ENCODE data around the gene CBLB. TPM values are rescaled to one million over a fixed set of nuclear protein-coding genes. Genes with fewer than 3 reads are reported as not detected.

The CBLB gene
- polyA plus RNA-seq, 2 donors = 3.8 to 4.8 TPM

- no peak overlapping the region for H3K27ac ChIP-seq (ENCODE audit: low read depth in 2 of 2, low read length in 1 of 2)
- WGBS, 2 donors = 67 to 76% methylated on average over 5 of the region's 5 CpGs
- no peak overlapping the region for H3K4me3 ChIP-seq (ENCODE audit: low read depth in 1 of 2, low read length in 2 of 2)
- no peaks in the 10 kb centered on the region for H3K9me3 ChIP-seq (ENCODE audit: control insufficient read depth in 2 of 2, insufficient read depth in 1 of 2, low read depth in 1 of 2, low read length in 1 of 2)
- H3K36me3 ChIP-seq (ENCODE audit: control insufficient read depth in 2 of 2, insufficient read depth in 2 of 2, low read length in 1 of 2) = no peaks in the 10 kb centered on the region
- no peaks in the 10 kb centered on the region for H3K4me1 ChIP-seq (ENCODE audit: control insufficient read depth in 2 of 2, insufficient read depth in 2 of 2, low read length in 1 of 2)
- no peaks in the 10 kb centered on the region for H3K27me3 ChIP-seq (ENCODE audit: control insufficient read depth in 1 of 2, insufficient read depth in 2 of 2, low read length in 2 of 2)
These were observed 36.0 kb upstream of the CBLB start for GRCh38 chr3:105904678-105905284.

GRCh38 chr3:105904251-105904650 is 35.4 kb upstream of the CBLB start:
- Histone ChIP-seq H3K9me3 (ENCODE audit: control insufficient read depth in 2 of 2, insufficient read depth in 1 of 2, low read depth in 1 of 2, low read length in 1 of 2) (no peaks in the 10 kb centered on the region), H3K27ac (ENCODE audit: low read depth in 2 of 2, low read length in 1 of 2) (no peak overlapping the region), H3K36me3 (ENCODE audit: control insufficient read depth in 2 of 2, insufficient read depth in 2 of 2, low read length in 1 of 2) (no peaks in the 10 kb centered on the region), H3K4me1 (ENCODE audit: control insufficient read depth in 2 of 2, insufficient read depth in 2 of 2, low read length in 1 of 2) (no peaks in the 10 kb centered on the region), H3K4me3 (ENCODE audit: low read depth in 1 of 2, low read length in 2 of 2) (no peak overlapping the region), H3K27me3 (ENCODE audit: control insufficient read depth in 1 of 2, insufficient read depth in 2 of 2, low read length in 2 of 2) (no peaks in the 10 kb centered on the region)
- WGBS, 2 donors = 97 to 98% methylated on average over 1 of the region's 1 CpG

- Histone ChIP-seq H3K4me1 (ENCODE audit: control insufficient read depth in 2 of 2, insufficient read depth in 2 of 2, low read length in 1 of 2) (no peaks in the 10 kb centered on the region), H3K9me3 (ENCODE audit: control insufficient read depth in 2 of 2, insufficient read depth in 1 of 2, low read depth in 1 of 2, low read length in 1 of 2) (no peaks in the 10 kb centered on the region), H3K4me3 (ENCODE audit: low read depth in 1 of 2, low read length in 2 of 2) (no peak overlapping the region), H3K27ac (ENCODE audit: low read depth in 2 of 2, low read length in 1 of 2) (no peak overlapping the region), H3K36me3 (ENCODE audit: control insufficient read depth in 2 of 2, insufficient read depth in 2 of 2, low read length in 1 of 2) (no peaks in the 10 kb centered on the region), H3K27me3 (ENCODE audit: control insufficient read depth in 1 of 2, insufficient read depth in 2 of 2, low read length in 2 of 2) (no peaks in the 10 kb centered on the region)
- 78 to 79% methylated on average over 2 of the region's 2 CpGs for WGBS, 2 donors
These were observed 30.7 kb upstream of the CBLB start for GRCh38 chr3:105899516-105899915.

GRCh38 chr3:105891101-105891500 is 22.3 kb upstream of the CBLB start:
- H3K4me3 ChIP-seq (ENCODE audit: low read depth in 1 of 2, low read length in 2 of 2) = no peak overlapping the region
- no peaks in the 10 kb centered on the region for H3K27me3 ChIP-seq (ENCODE audit: control insufficient read depth in 1 of 2, insufficient read depth in 2 of 2, low read length in 2 of 2)
- no peaks in the 10 kb centered on the region for H3K9me3 ChIP-seq (ENCODE audit: control insufficient read depth in 2 of 2, insufficient read depth in 1 of 2, low read depth in 1 of 2, low read length in 1 of 2)
- H3K36me3 ChIP-seq (ENCODE audit: control insufficient read depth in 2 of 2, insufficient read depth in 2 of 2, low read length in 1 of 2) = no peaks in the 10 kb centered on the region
- no peak overlapping the region for H3K27ac ChIP-seq (ENCODE audit: low read depth in 2 of 2, low read length in 1 of 2)
- no peaks in the 10 kb centered on the region for H3K4me1 ChIP-seq (ENCODE audit: control insufficient read depth in 2 of 2, insufficient read depth in 2 of 2, low read length in 1 of 2)
- 82 to 88% methylated on average over 1 of the region's 1 CpG for WGBS, 2 donors

- H3K27me3 ChIP-seq (ENCODE audit: control insufficient read depth in 1 of 2, insufficient read depth in 2 of 2, low read length in 2 of 2) = no peaks in the 10 kb centered on the region
- 91 to 94% methylated on average over 4 of the region's 4 CpGs for WGBS, 2 donors
- no peak overlapping the region for H3K27ac ChIP-seq (ENCODE audit: low read depth in 2 of 2, low read length in 1 of 2)
- H3K9me3 ChIP-seq (ENCODE audit: control insufficient read depth in 2 of 2, insufficient read depth in 1 of 2, low read depth in 1 of 2, low read length in 1 of 2) = no peaks in the 10 kb centered on the region
- no peak overlapping the region for H3K4me3 ChIP-seq (ENCODE audit: low read depth in 1 of 2, low read length in 2 of 2)
- no peaks in the 10 kb centered on the region for H3K36me3 ChIP-seq (ENCODE audit: control insufficient read depth in 2 of 2, insufficient read depth in 2 of 2, low read length in 1 of 2)
- no peaks in the 10 kb centered on the region for H3K4me1 ChIP-seq (ENCODE audit: control insufficient read depth in 2 of 2, insufficient read depth in 2 of 2, low read length in 1 of 2)
These were observed 20.1 kb upstream of the CBLB start for GRCh38 chr3:105888621-105889579.

- H3K4me1 ChIP-seq (ENCODE audit: control insufficient read depth in 2 of 2, insufficient read depth in 2 of 2, low read length in 1 of 2) = no peaks in the 10 kb centered on the region
- H3K9me3 ChIP-seq (ENCODE audit: control insufficient read depth in 2 of 2, insufficient read depth in 1 of 2, low read depth in 1 of 2, low read length in 1 of 2) = no peaks in the 10 kb centered on the region
- H3K27ac ChIP-seq (ENCODE audit: low read depth in 2 of 2, low read length in 1 of 2) = no peak overlapping the region
- no peak overlapping the region for H3K4me3 ChIP-seq (ENCODE audit: low read depth in 1 of 2, low read length in 2 of 2)
- 70 to 77% methylated on average over 2 of the region's 2 CpGs for WGBS, 2 donors
- no peaks in the 10 kb centered on the region for H3K27me3 ChIP-seq (ENCODE audit: control insufficient read depth in 1 of 2, insufficient read depth in 2 of 2, low read length in 2 of 2)
- H3K36me3 ChIP-seq (ENCODE audit: control insufficient read depth in 2 of 2, insufficient read depth in 2 of 2, low read length in 1 of 2) = no peaks in the 10 kb centered on the region
These were observed 16.4 kb upstream of the CBLB start for GRCh38 chr3:105885256-105885655.

GRCh38 chr3:105883798-105884377 is 15.1 kb upstream of the CBLB start:
- Histone ChIP-seq H3K27ac (ENCODE audit: low read depth in 2 of 2, low read length in 1 of 2) (no peak overlapping the region), H3K9me3 (ENCODE audit: control insufficient read depth in 2 of 2, insufficient read depth in 1 of 2, low read depth in 1 of 2, low read length in 1 of 2) (no peaks in the 10 kb centered on the region), H3K4me3 (ENCODE audit: low read depth in 1 of 2, low read length in 2 of 2) (no peak overlapping the region), H3K36me3 (ENCODE audit: control insufficient read depth in 2 of 2, insufficient read depth in 2 of 2, low read length in 1 of 2) (no peaks in the 10 kb centered on the region), H3K4me1 (ENCODE audit: control insufficient read depth in 2 of 2, insufficient read depth in 2 of 2, low read length in 1 of 2) (no peaks in the 10 kb centered on the region), H3K27me3 (ENCODE audit: control insufficient read depth in 1 of 2, insufficient read depth in 2 of 2, low read length in 2 of 2) (no peaks in the 10 kb centered on the region)
- 92 to 94% methylated on average over 1 of the region's 1 CpG for WGBS, 2 donors

GRCh38 chr3:105880681-105881290 is 12.0 kb upstream of the CBLB start:
- H3K9me3 ChIP-seq (ENCODE audit: control insufficient read depth in 2 of 2, insufficient read depth in 1 of 2, low read depth in 1 of 2, low read length in 1 of 2) = no peaks in the 10 kb centered on the region
- H3K27ac ChIP-seq (ENCODE audit: low read depth in 2 of 2, low read length in 1 of 2) = no peak overlapping the region
- no peaks in the 10 kb centered on the region for H3K27me3 ChIP-seq (ENCODE audit: control insufficient read depth in 1 of 2, insufficient read depth in 2 of 2, low read length in 2 of 2)
- H3K4me1 ChIP-seq (ENCODE audit: control insufficient read depth in 2 of 2, insufficient read depth in 2 of 2, low read length in 1 of 2) = no peaks in the 10 kb centered on the region
- 73 to 75% methylated on average over 4 of the region's 4 CpGs for WGBS, 2 donors
- H3K4me3 ChIP-seq (ENCODE audit: low read depth in 1 of 2, low read length in 2 of 2) = no peak overlapping the region
- no peaks in the 10 kb centered on the region for H3K36me3 ChIP-seq (ENCODE audit: control insufficient read depth in 2 of 2, insufficient read depth in 2 of 2, low read length in 1 of 2)

- Histone ChIP-seq H3K36me3 (ENCODE audit: control insufficient read depth in 2 of 2, insufficient read depth in 2 of 2, low read length in 1 of 2) (no peaks in the 10 kb centered on the region), H3K27me3 (ENCODE audit: control insufficient read depth in 1 of 2, insufficient read depth in 2 of 2, low read length in 2 of 2) (no peaks in the 10 kb centered on the region), H3K4me3 (ENCODE audit: low read depth in 1 of 2, low read length in 2 of 2) (no peak overlapping the region), H3K27ac (ENCODE audit: low read depth in 2 of 2, low read length in 1 of 2) (no peak overlapping the region), H3K4me1 (ENCODE audit: control insufficient read depth in 2 of 2, insufficient read depth in 2 of 2, low read length in 1 of 2) (no peaks in the 10 kb centered on the region), H3K9me3 (ENCODE audit: control insufficient read depth in 2 of 2, insufficient read depth in 1 of 2, low read depth in 1 of 2, low read length in 1 of 2) (no peaks in the 10 kb centered on the region)
- 41 to 60% methylated on average over 1 of the region's 1 CpG for WGBS, 2 donors
These were observed 9.2 kb upstream of the CBLB start for GRCh38 chr3:105878061-105878460.

Measured in esophagus (tissue), 2 donors.